ENCODE measurements around the gene CCDC117.
A peak's percentile ranks its signal among the peaks of the same experiment; 100 is the strongest.
"Not testable (repeated sequence)": the region's sequence is repeated elsewhere in the genome, so short reads cannot be mapped to it uniquely, and the experiment has no call there.

The CCDC117 gene

GRCh38 chr22:28802595-28803123 lies 30.2 kb downstream of the CCDC117 start:
- peak in 1 of 2 experiments; percentile 7 for DNase-seq

- not testable (repeated sequence) for DNase-seq
These were observed 32.9 kb downstream of the CCDC117 start for GRCh38 chr22:28805426-28805825.

- no peak for DNase-seq
These were observed 36.3 kb downstream of the CCDC117 start for GRCh38 chr22:28808716-28809355.

DNA sequence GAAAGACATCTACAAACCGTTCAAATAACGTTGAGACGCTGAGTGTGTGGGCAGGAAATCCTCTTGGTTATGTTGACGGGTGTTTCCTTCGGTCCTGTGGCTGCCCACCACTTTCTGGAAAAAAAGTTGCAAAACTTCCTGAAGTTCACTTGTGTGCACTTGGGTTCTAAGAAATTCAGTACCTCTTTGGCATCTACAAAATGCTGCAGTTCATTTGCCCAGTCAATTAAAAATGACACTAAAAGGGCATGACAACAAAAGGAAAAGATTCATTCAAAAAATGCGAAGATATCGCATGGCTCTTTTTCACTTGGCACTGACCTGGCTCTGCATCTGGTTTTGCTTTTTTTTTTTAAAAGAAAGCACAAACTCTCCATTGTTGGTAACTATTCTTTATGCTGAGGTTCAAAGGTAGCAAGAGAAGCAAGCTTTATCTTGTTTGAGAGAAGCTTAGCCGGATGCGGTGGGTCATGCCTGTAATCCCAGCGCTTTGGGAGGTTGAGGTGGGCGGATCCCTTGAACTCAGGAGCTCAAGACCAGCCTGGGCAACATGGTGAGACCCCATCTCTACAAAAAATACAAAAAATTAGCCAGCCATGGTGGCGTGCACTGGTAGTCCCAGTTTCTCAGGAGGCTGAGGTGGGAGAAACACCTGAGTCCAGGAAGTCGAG lies 38.5 kb downstream of the CCDC117 start:
- no peak for DNase-seq

GRCh38 chr22:28812516-28812915 lies 40.0 kb downstream of the CCDC117 start:
- DNase-seq, result no peak

GRCh38 chr22:28813772-28814518 lies 41.5 kb downstream of the CCDC117 start:
- no peak for DNase-seq

DNA sequence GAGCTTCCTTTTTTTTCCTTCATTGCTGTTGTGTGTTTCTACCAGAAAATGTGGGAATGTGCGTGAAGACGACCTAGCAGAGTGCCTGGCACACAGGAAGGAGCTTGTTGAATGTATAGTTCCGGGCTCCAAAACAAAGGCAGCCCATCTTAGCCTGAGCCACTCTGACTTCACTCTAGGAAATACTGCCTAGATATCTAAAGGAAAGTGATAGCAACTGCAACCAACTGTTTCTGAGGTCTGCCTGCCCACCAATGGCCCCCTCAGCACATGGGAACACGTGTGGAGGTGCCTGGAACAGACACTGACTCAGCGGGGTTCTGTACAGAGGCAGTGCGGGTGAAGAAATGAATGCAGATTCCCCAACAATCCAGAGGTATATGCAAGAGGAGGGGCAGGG lies 42.6 kb downstream of the CCDC117 start:
- no peak for DNase-seq

DNA sequence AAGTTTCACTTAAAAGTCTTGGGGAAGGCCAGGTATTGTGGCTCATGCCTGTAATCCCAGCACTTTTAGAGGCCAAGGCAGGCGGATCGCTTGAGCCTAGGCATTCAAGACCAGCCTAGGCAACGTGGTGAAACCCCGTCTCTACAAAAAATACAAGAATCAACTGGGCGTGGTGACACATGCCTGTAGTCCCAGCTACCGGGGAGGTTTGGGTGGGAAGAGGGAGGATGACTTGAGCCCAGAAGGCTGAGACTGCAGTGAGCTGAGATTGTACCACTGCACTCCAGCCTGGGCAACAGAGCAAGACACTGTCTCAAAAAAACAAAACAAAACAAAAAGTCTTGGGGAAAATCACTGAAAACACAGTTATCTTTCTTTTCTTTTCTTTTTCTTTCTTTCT lies 43.2 kb downstream of the CCDC117 start:
- DNase-seq, result no peak

GRCh38 chr22:28817064-28817463 lies 44.6 kb downstream of the CCDC117 start:
- peak in 1 of 2 experiments; percentile 31 for DNase-seq

DNA sequence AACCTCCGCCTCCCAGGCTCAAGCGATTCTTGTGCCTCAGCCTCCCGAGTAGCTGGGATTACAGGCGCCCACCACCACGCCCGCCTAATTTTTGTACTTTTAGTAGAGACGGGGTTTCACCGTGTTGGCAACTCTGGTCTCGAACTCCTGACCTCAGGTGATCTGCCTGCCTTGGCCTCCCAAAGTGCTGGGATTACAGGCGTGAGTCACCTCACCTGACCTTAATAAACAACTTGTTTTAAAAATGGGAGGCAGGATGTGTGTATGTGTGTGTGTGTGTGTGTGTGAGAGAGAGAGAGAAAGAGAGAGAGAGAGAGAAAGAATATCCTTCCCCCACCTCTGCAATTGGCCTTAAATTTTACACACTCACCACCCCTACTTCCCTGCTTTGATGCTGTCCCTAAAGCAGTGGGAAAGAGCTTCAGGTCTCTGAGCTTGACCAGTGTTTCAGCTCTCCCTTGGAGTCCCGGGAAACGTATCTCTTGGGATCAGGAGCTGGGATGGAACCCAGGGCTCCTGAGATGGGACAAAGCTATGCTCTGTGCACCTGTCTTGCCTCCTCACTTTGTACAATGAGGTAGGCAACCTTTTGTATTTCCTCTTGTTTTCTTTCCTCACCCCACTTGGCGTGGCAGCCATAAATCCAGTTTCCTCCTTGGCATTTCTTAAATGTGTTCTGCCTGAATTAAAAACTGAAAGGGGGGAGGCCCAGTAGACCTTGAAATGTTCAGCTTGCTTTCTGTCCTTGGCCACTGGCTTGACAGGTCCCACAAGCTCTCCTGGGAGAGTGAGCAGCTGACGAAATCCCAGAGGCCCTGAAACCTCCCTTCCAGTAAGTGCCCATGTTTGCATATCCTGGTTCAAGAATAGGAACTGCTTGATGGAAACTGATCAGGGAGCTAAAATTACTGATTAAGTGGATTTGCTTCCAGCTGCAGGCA lies 45.7 kb downstream of the CCDC117 start:
- peak; percentile 82 to 83 for DNase-seq

- peak in 1 of 2 experiments; percentile 3 for DNase-seq
These were observed 47.0 kb downstream of the CCDC117 start for GRCh38 chr22:28819253-28820096.

- no peak for DNase-seq
These were observed 48.4 kb downstream of the CCDC117 start for GRCh38 chr22:28820885-28821284.

- DNase-seq, result no peak
These were observed 49.0 kb downstream of the CCDC117 start for GRCh38 chr22:28821452-28821851.

GRCh38 chr22:28822930-28823551 lies 50.5 kb downstream of the CCDC117 start:
- DNase-seq, result peak in 1 of 2 experiments; percentile 23

- not testable (repeated sequence) for DNase-seq
These were observed 52.0 kb downstream of the CCDC117 start for GRCh38 chr22:28824455-28824854.

GRCh38 chr22:28826430-28826829 lies 53.9 kb downstream of the CCDC117 start:
- not testable (repeated sequence) for DNase-seq

DNA sequence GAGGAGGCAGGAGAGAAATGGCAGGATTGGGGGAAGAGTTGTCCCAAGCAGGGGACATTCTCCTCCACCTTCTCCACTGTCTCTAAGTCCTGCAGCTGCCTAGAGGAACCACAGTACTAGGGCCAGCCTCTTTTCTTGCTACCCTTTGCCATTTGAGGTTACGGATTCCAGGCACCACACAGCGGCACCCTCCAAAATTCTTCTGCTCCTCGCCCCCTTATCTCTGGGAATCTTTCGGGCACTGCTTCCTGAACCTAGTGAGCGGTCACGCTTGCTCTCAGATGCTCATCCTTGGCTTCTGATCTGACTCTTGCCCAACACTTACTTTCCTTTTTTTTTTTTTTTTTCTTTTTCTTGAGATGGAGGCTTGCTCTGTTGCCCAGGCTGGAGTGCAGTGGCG lies 54.4 kb downstream of the CCDC117 start:
- no peak for DNase-seq

DNA sequence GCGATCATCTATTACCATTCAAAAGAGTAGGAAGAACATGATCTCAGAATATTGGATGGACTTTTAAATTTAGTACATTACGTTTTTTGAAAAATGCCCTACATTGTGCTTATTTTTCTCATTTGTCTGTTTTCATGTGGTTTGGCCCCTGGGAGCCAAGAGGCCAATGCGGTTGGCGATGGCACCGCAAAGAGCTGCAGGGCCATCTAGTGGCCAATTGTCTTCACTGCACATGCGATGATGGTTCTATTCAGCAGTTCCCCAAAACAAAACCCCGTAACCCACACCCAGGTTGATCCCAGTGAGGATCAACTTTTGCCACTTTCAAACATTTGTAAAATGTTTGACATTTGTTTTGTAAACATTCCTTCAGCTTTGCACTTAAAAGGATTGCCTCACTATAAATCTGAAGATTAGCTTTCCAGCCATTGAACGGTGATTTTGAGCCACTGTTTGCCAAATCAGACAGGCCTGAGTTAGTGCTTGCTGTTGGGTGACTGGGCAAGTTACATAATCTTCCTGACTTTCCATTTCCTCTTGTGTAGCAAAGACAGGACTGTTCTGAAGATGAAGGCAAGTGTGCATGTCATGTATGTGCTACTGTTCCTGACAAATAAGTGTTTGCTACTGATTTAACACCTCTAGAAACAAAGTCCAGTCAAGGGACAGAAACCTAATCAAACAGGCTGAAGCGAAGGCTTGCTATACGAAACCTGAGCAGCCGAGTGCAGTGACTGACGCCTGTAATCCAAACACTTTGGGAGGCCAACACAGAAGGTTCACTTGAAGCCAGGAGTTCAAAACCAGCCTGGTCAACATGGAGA lies 57.1 kb downstream of the CCDC117 start:
- DNase-seq, result peak in 1 of 2 experiments; percentile 66

DNA sequence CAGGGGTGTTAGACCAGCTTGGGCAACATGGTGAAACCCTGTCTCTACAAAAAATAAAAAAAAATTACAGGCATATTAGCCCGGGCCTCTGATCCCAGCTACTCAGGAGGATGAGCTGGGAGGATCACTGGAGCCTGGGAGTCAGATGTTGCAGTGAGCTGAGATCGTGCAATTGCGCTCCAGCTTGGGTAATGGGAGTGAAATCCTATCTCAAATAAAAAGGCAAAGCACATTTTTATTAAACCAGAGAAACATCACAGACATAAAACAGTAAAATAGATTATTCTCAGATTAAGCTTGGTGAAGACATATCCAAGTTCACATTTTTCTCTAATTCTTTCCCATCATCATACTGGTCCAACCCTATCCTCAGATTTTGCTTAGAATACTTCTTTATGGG lies 57.9 kb downstream of the CCDC117 start:
- no peak for DNase-seq

All from NCI-H526 (cell line).